Neural progenitor cell (in vitro differentiated cells): ENCODE results near the gene ODAD2. TPM values are rescaled to one million over a fixed set of nuclear protein-coding genes. Genes with fewer than 3 reads are reported as not detected.

Source experiments
- DNase-seq: peaks from one replicate; pipeline ENCODE4 v3.0.0-alpha.2; 2016; ENCODE audit warnings: low spot score
- H2AFZ ChIP-seq: fragments of 200-600 bp; sonication (generic); replicated peaks from 2 replicates; pipeline ENCODE4 v1.6.1; 2016; ENCODE audit warnings: antibody characterized with exemption
- H3F3A ChIP-seq: fragments of 200-600 bp; sonication (generic); 2 replicates; pipeline ENCODE4 v1.6.1; 2016; ENCODE audit warnings: antibody characterized with exemption, low read depth
- H3K27ac ChIP-seq: fragments of 200-600 bp; sonication (generic); 2 replicates; pipeline ENCODE4 v1.5.1; 2016; ENCODE audit warnings: mild to moderate bottlenecking
- H3K27me3 ChIP-seq: fragments of 200-600 bp; sonication (generic); 2 replicates; pipeline ENCODE4 v1.6.1; 2016; ENCODE audit warnings: mild to moderate bottlenecking, moderate library complexity
- H3K36me3 ChIP-seq: fragments of 200-600 bp; sonication (generic); 2 replicates; pipeline ENCODE4 v1.5.1; 2016
- H3K4me1 ChIP-seq: fragments of 200-600 bp; sonication (generic); 2 replicates; pipeline ENCODE4 v1.6.1; 2016; ENCODE audit warnings: mixed run types
- H3K4me2 ChIP-seq: fragments of 200-600 bp; sonication (generic); 2 replicates; pipeline ENCODE4 v1.6.1; 2016
- H3K4me3 ChIP-seq: fragments of 200-600 bp; sonication (generic); 2 replicates; pipeline ENCODE4 v1.5.1; 2016
- H3K79me2 ChIP-seq: fragments of 200-600 bp; sonication (generic); 2 replicates; pipeline ENCODE4 v1.6.1; 2016; ENCODE audit warnings: low read depth
- H3K9ac ChIP-seq: fragments of 200-600 bp; sonication (generic); 2 replicates; pipeline ENCODE4 v1.6.1; 2016
- H3K9me3 ChIP-seq: fragments of 200-600 bp; sonication (generic); 2 replicates; pipeline ENCODE4 v1.5.1; 2016; ENCODE audit warnings: low read depth
- H4K20me1 ChIP-seq: fragments of 200-600 bp; sonication (generic); 2 replicates; pipeline ENCODE4 v1.6.1; 2016; ENCODE audit warnings: low read depth
- H3K27ac Mint-ChIP-seq: 3 replicates; pipeline ENCODE4 v1.8.0; 2021; ENCODE audit warnings: mixed read lengths
- H3K27me3 Mint-ChIP-seq: 2 replicates; pipeline ENCODE4 v1.8.0; 2022; ENCODE audit warnings: low read depth, mild to moderate bottlenecking, inconsistent platforms, moderate library complexity, mixed read lengths; ENCODE audit not compliant: insufficient read depth
- H3K36me3 Mint-ChIP-seq: 3 replicates; pipeline ENCODE4 v1.8.0; 2021; ENCODE audit warnings: mixed read lengths
- H3K4me1 Mint-ChIP-seq: 3 replicates; pipeline ENCODE4 v1.8.0; 2021; ENCODE audit warnings: mixed read lengths
- H3K4me3 Mint-ChIP-seq: 3 replicates; pipeline ENCODE4 v1.8.0; 2021; ENCODE audit warnings: mild to moderate bottlenecking, moderate library complexity, mixed read lengths
- H3K9me3 Mint-ChIP-seq: 3 replicates; pipeline ENCODE4 v1.8.0; 2020; ENCODE audit warnings: mixed read lengths
- CTCF ChIP-seq: fragments of 200-600 bp; sonication (generic); IDR thresholded peaks from 2 replicates; pipeline ENCODE4 v1.5.1; 2017; ENCODE audit warnings: antibody characterized with exemption, mild to moderate bottlenecking
- EZH2 ChIP-seq: fragments of 200-600 bp; sonication (generic); IDR thresholded peaks from 2 replicates; pipeline ENCODE4 v1.6.1; 2017; ENCODE audit warnings: antibody characterized with exemption, mild to moderate bottlenecking, moderate library complexity
- EZH2phosphoT487 ChIP-seq: fragments of 200-600 bp; sonication (generic); IDR thresholded peaks from 2 replicates; pipeline ENCODE4 v1.6.1; 2017; ENCODE audit warnings: antibody characterized with exemption
- total RNA-seq: library from RNA; depleted of rRNA; stranded (reverse); fragments of >200 nt; gene quantifications from 2 replicates; pipeline ENCODE4 v1.2.3, GENCODE V29; 2015; ENCODE audit warnings: low replicate concordance

ODAD2 gene
- total RNA-seq, 1 donor from 2014 or later, result 9.7 TPM

- Mint-ChIP-seq H3K27ac (no peak overlapping the region), H3K27me3 (no peaks in the 10 kb centered on the region), H3K4me3 (no peak overlapping the region), H3K36me3 (no peaks in the 10 kb centered on the region), H3K4me1 (no peaks in the 10 kb centered on the region), H3K9me3 (no peaks in the 10 kb centered on the region)
- H3K27me3 ChIP-seq, result no peaks in the 10 kb centered on the region
- DNase-seq, result no peak
- H4K20me1 ChIP-seq, result no peaks in the 10 kb centered on the region
- H3K4me2 ChIP-seq, result no peak overlapping the region
- H3K4me1 ChIP-seq, result no peaks in the 10 kb centered on the region
- no peaks in the 10 kb centered on the region for H3K9me3 ChIP-seq
- no peaks in the 10 kb centered on the region for H3F3A ChIP-seq
- no peak overlapping the region for H3K27ac ChIP-seq
- H3K4me3 ChIP-seq, result no peak overlapping the region
- H2AFZ ChIP-seq, result no peak overlapping the region
- no peaks in the 10 kb centered on the region for H3K36me3 ChIP-seq
- H3K79me2 ChIP-seq, result no peaks in the 10 kb centered on the region
- TF ChIP-seq EZH2phosphoT487, result no peak
- TF ChIP-seq EZH2, result no peak
- no peak for TF ChIP-seq CTCF
- H3K9ac ChIP-seq, result no peak overlapping the region
Measured at GRCh38 chr10:27801171-27801785, 197.6 kb downstream of the ODAD2 start.

GRCh38 chr10:27799046-27799445 lies 199.8 kb downstream of the ODAD2 start:
- Histone ChIP-seq H4K20me1 (no peaks in the 10 kb centered on the region), H3F3A (no peaks in the 10 kb centered on the region), H3K9me3 (no peaks in the 10 kb centered on the region), H3K4me1 (no peaks in the 10 kb centered on the region), H3K79me2 (no peaks in the 10 kb centered on the region), H3K27me3 (no peaks in the 10 kb centered on the region), H3K9ac (no peak overlapping the region), H3K4me2 (no peak overlapping the region), H3K4me3 (no peak overlapping the region), H3K27ac (no peak overlapping the region), H3K36me3 (no peaks in the 10 kb centered on the region), H2AFZ (no peak overlapping the region)
- no peaks in the 10 kb centered on the region for H3K4me1 Mint-ChIP-seq
- no peak for TF ChIP-seq EZH2
- TF ChIP-seq CTCF, result no peak
- no peak for TF ChIP-seq EZH2phosphoT487
- H3K4me3 Mint-ChIP-seq, result no peak overlapping the region
- H3K27me3 Mint-ChIP-seq, result no peaks in the 10 kb centered on the region
- no peaks in the 10 kb centered on the region for H3K9me3 Mint-ChIP-seq
- no peak for DNase-seq
- H3K27ac Mint-ChIP-seq, result no peak overlapping the region
- no peaks in the 10 kb centered on the region for H3K36me3 Mint-ChIP-seq

GRCh38 chr10:27794157-27794556 lies 204.7 kb downstream of the ODAD2 start:
- Histone ChIP-seq H3K4me3 (no peak overlapping the region), H3K9ac (no peak overlapping the region), H3K79me2 (no peaks in the 10 kb centered on the region), H3K27ac (no peak overlapping the region), H3K4me2 (no peak overlapping the region), H3F3A (no peaks in the 10 kb centered on the region), H3K27me3 (no peaks in the 10 kb centered on the region), H3K36me3 (no peaks in the 10 kb centered on the region), H3K9me3 (no peaks in the 10 kb centered on the region), H3K4me1 (no peaks in the 10 kb centered on the region), H2AFZ (no peak overlapping the region), H4K20me1 (no peaks in the 10 kb centered on the region)
- no peak overlapping the region for H3K4me3 Mint-ChIP-seq
- no peak overlapping the region for H3K27ac Mint-ChIP-seq
- H3K27me3 Mint-ChIP-seq, result no peaks in the 10 kb centered on the region
- no peaks in the 10 kb centered on the region for H3K4me1 Mint-ChIP-seq
- no peaks in the 10 kb centered on the region for H3K9me3 Mint-ChIP-seq
- H3K36me3 Mint-ChIP-seq, result no peaks in the 10 kb centered on the region
- peak; percentile 34 for TF ChIP-seq CTCF
- TF ChIP-seq EZH2phosphoT487, result no peak
- peak; percentile 16 for DNase-seq
